ENCODE measurements around the gene LGI1. TPM values are rescaled to one million over a fixed set of nuclear protein-coding genes. Genes with fewer than 3 reads are reported as not detected.

The LGI1 gene
- total RNA-seq, 1 donor from 2014 or later, result not detected

GRCh38 chr10:93758508-93758885, 761 bp downstream of the LGI1 start:
- H3K27ac Mint-ChIP-seq, result no peak overlapping the region
- no peaks in the 10 kb centered on the region for H3K4me1 Mint-ChIP-seq (ENCODE audit: low read depth)
- no peaks in the 10 kb centered on the region for H3K9me3 Mint-ChIP-seq
- no peaks in the 10 kb centered on the region for H3K36me3 Mint-ChIP-seq (ENCODE audit: low read depth)
- H3K27me3 Mint-ChIP-seq (ENCODE audit: low read depth), result peaks cover 47% of the 10 kb centered on the region
- intact Hi-C loops (cut with micrococcal nuclease), result no loop called here
- H3K4me3 Mint-ChIP-seq (ENCODE audit: low read depth), result no peak overlapping the region
- no peak for DNase-seq (ENCODE audit: low spot score)

- DNase-seq (ENCODE audit: low spot score), result no peak
- H3K27me3 Mint-ChIP-seq (ENCODE audit: low read depth), result peaks cover 45% of the 10 kb centered on the region
- no peaks in the 10 kb centered on the region for H3K4me1 Mint-ChIP-seq (ENCODE audit: low read depth)
- intact Hi-C loops (cut with micrococcal nuclease), result no loop called here
- H3K36me3 Mint-ChIP-seq (ENCODE audit: low read depth), result no peaks in the 10 kb centered on the region
- H3K27ac Mint-ChIP-seq, result no peak overlapping the region
- no peak overlapping the region for H3K4me3 Mint-ChIP-seq (ENCODE audit: low read depth)
- H3K9me3 Mint-ChIP-seq, result no peaks in the 10 kb centered on the region
Observed at GRCh38 chr10:93758891-93759410, 1.2 kb downstream of the LGI1 start.

GRCh38 chr10:93760490-93760889, 2.8 kb downstream of the LGI1 start:
- peaks cover 44% of the 10 kb centered on the region for H3K27me3 Mint-ChIP-seq (ENCODE audit: low read depth)
- H3K9me3 Mint-ChIP-seq, result no peaks in the 10 kb centered on the region
- intact Hi-C loops (cut with micrococcal nuclease), result no loop called here
- H3K27ac Mint-ChIP-seq, result no peak overlapping the region
- no peaks in the 10 kb centered on the region for H3K36me3 Mint-ChIP-seq (ENCODE audit: low read depth)
- H3K4me1 Mint-ChIP-seq (ENCODE audit: low read depth), result no peaks in the 10 kb centered on the region
- DNase-seq (ENCODE audit: low spot score), result no peak
- H3K4me3 Mint-ChIP-seq (ENCODE audit: low read depth), result no peak overlapping the region

GRCh38 chr10:93762979-93763391, 5.2 kb downstream of the LGI1 start:
- Mint-ChIP-seq H3K4me1 (ENCODE audit: low read depth) (no peaks in the 10 kb centered on the region), H3K36me3 (ENCODE audit: low read depth) (no peaks in the 10 kb centered on the region), H3K4me3 (ENCODE audit: low read depth) (no peak overlapping the region), H3K27me3 (ENCODE audit: low read depth) (peaks cover 29% of the 10 kb centered on the region), H3K27ac (no peak overlapping the region), H3K9me3 (no peaks in the 10 kb centered on the region)
- DNase-seq (ENCODE audit: low spot score), result no peak
- intact Hi-C loops (cut with micrococcal nuclease), result no loop called here

- intact Hi-C loops (cut with micrococcal nuclease), result no loop called here
- Mint-ChIP-seq H3K27ac (no peak overlapping the region), H3K4me3 (ENCODE audit: low read depth) (no peak overlapping the region), H3K27me3 (ENCODE audit: low read depth) (peaks cover 6% of the 10 kb centered on the region), H3K36me3 (ENCODE audit: low read depth) (no peaks in the 10 kb centered on the region), H3K4me1 (ENCODE audit: low read depth) (no peaks in the 10 kb centered on the region), H3K9me3 (no peaks in the 10 kb centered on the region)
- no peak for DNase-seq (ENCODE audit: low spot score)
Observed at GRCh38 chr10:93766918-93767317, 9.2 kb downstream of the LGI1 start.

GRCh38 chr10:93767724-93768399, 10.1 kb downstream of the LGI1 start:
- no peak overlapping the region for H3K4me3 Mint-ChIP-seq (ENCODE audit: low read depth)
- H3K36me3 Mint-ChIP-seq (ENCODE audit: low read depth), result no peaks in the 10 kb centered on the region
- intact Hi-C loops (cut with micrococcal nuclease), result no loop called here
- H3K27ac Mint-ChIP-seq, result no peak overlapping the region
- no peaks in the 10 kb centered on the region for H3K4me1 Mint-ChIP-seq (ENCODE audit: low read depth)
- H3K9me3 Mint-ChIP-seq, result no peaks in the 10 kb centered on the region
- no peak for DNase-seq (ENCODE audit: low spot score)
- H3K27me3 Mint-ChIP-seq (ENCODE audit: low read depth), result peaks cover 5% of the 10 kb centered on the region

GRCh38 chr10:93768892-93769291, 11.2 kb downstream of the LGI1 start:
- H3K27ac Mint-ChIP-seq, result no peak overlapping the region
- H3K27me3 Mint-ChIP-seq (ENCODE audit: low read depth), result peaks cover 2% of the 10 kb centered on the region
- intact Hi-C loops (cut with micrococcal nuclease), result no loop called here
- H3K36me3 Mint-ChIP-seq (ENCODE audit: low read depth), result no peaks in the 10 kb centered on the region
- no peaks in the 10 kb centered on the region for H3K4me1 Mint-ChIP-seq (ENCODE audit: low read depth)
- H3K4me3 Mint-ChIP-seq (ENCODE audit: low read depth), result no peak overlapping the region
- H3K9me3 Mint-ChIP-seq, result no peaks in the 10 kb centered on the region
- no peak for DNase-seq (ENCODE audit: low spot score)

GRCh38 chr10:93771354-93771753, 13.6 kb downstream of the LGI1 start:
- DNase-seq (ENCODE audit: low spot score), result no peak
- intact Hi-C loops (cut with micrococcal nuclease), result no loop called here
- H3K27me3 Mint-ChIP-seq (ENCODE audit: low read depth), result peaks cover 7% of the 10 kb centered on the region
- no peak overlapping the region for H3K27ac Mint-ChIP-seq
- H3K4me3 Mint-ChIP-seq (ENCODE audit: low read depth), result no peak overlapping the region
- H3K9me3 Mint-ChIP-seq, result no peaks in the 10 kb centered on the region
- H3K4me1 Mint-ChIP-seq (ENCODE audit: low read depth), result no peaks in the 10 kb centered on the region
- no peaks in the 10 kb centered on the region for H3K36me3 Mint-ChIP-seq (ENCODE audit: low read depth)

GRCh38 chr10:93773120-93773519, 15.4 kb downstream of the LGI1 start:
- Mint-ChIP-seq H3K4me3 (ENCODE audit: low read depth) (no peak overlapping the region), H3K27ac (no peak overlapping the region)

GRCh38 chr10:93773705-93774104, 16.0 kb downstream of the LGI1 start:
- Mint-ChIP-seq H3K36me3 (ENCODE audit: low read depth) (no peaks in the 10 kb centered on the region), H3K27me3 (ENCODE audit: low read depth) (peaks cover 8% of the 10 kb centered on the region), H3K27ac (no peak overlapping the region), H3K4me1 (ENCODE audit: low read depth) (no peaks in the 10 kb centered on the region), H3K4me3 (ENCODE audit: low read depth) (no peak overlapping the region), H3K9me3 (no peaks in the 10 kb centered on the region)
- intact Hi-C loops (cut with micrococcal nuclease), result no loop called here
- DNase-seq (ENCODE audit: low spot score), result no peak

More at GRCh38 chr10:93773120-93773519, 15.4 kb downstream of the LGI1 start:
- H3K4me1 Mint-ChIP-seq (ENCODE audit: low read depth), result no peaks in the 10 kb centered on the region
- H3K9me3 Mint-ChIP-seq, result no peaks in the 10 kb centered on the region
- H3K27me3 Mint-ChIP-seq (ENCODE audit: low read depth), result peaks cover 8% of the 10 kb centered on the region
- DNase-seq (ENCODE audit: low spot score), result no peak
- no peaks in the 10 kb centered on the region for H3K36me3 Mint-ChIP-seq (ENCODE audit: low read depth)
- intact Hi-C loops (cut with micrococcal nuclease), result no loop called here

GRCh38 chr10:93775356-93775755, 17.6 kb downstream of the LGI1 start:
- no peaks in the 10 kb centered on the region for H3K36me3 Mint-ChIP-seq (ENCODE audit: low read depth)
- H3K27me3 Mint-ChIP-seq (ENCODE audit: low read depth), result peaks cover 9% of the 10 kb centered on the region
- intact Hi-C loops (cut with micrococcal nuclease), result no loop called here
- no peak overlapping the region for H3K27ac Mint-ChIP-seq
- no peak for DNase-seq (ENCODE audit: low spot score)
- no peaks in the 10 kb centered on the region for H3K9me3 Mint-ChIP-seq
- no peaks in the 10 kb centered on the region for H3K4me1 Mint-ChIP-seq (ENCODE audit: low read depth)
- H3K4me3 Mint-ChIP-seq (ENCODE audit: low read depth), result no peak overlapping the region

- no peaks in the 10 kb centered on the region for H3K4me1 Mint-ChIP-seq (ENCODE audit: low read depth)
- H3K9me3 Mint-ChIP-seq, result no peaks in the 10 kb centered on the region
- no peak overlapping the region for H3K27ac Mint-ChIP-seq
- no peak for DNase-seq (ENCODE audit: low spot score)
- no peaks in the 10 kb centered on the region for H3K36me3 Mint-ChIP-seq (ENCODE audit: low read depth)
- H3K27me3 Mint-ChIP-seq (ENCODE audit: low read depth), result peaks cover 9% of the 10 kb centered on the region
- H3K4me3 Mint-ChIP-seq (ENCODE audit: low read depth), result no peak overlapping the region
- intact Hi-C loops (cut with micrococcal nuclease), result no loop called here
Observed at GRCh38 chr10:93777092-93777491, 19.4 kb downstream of the LGI1 start.

GRCh38 chr10:93784059-93784458, 26.3 kb downstream of the LGI1 start:
- Mint-ChIP-seq H3K4me1 (ENCODE audit: low read depth) (no peaks in the 10 kb centered on the region), H3K9me3 (no peaks in the 10 kb centered on the region), H3K4me3 (ENCODE audit: low read depth) (no peak overlapping the region), H3K36me3 (ENCODE audit: low read depth) (no peaks in the 10 kb centered on the region), H3K27me3 (ENCODE audit: low read depth) (peaks cover 2% of the 10 kb centered on the region), H3K27ac (no peak overlapping the region)
- intact Hi-C loops (cut with micrococcal nuclease), result no loop called here
- DNase-seq (ENCODE audit: low spot score), result no peak
